Upper lobe of right lung (tissue), 1 donor: ENCODE measurements around the gene NUBPL. TPM values are rescaled to one million over a fixed set of nuclear protein-coding genes. Genes with fewer than 3 reads are reported as not detected.
"Not testable (repeated sequence)": the region's sequence is repeated elsewhere in the genome, so short reads cannot be mapped to it uniquely, and the experiment has no call there.

ENCODE experiments used
- ATAC-seq: fragments of 200-7000 bp; cut with Tn5 transposase; one replicate; pipeline ENCODE4 v1.9.1; 2020; ENCODE audit warnings: mild to moderate bottlenecking, moderate library complexity
- DNase-seq: peaks from one replicate; pipeline ENCODE4 v3.0.0-alpha.2; 2020
- H3K27ac ChIP-seq: fragments of 200-600 bp; one replicate; pipeline ENCODE4 v1.8.0; 2022
- H3K27me3 ChIP-seq: fragments of 200-600 bp; one replicate; pipeline ENCODE4 v1.8.0; 2022; ENCODE audit warnings: mild to moderate bottlenecking
- H3K36me3 ChIP-seq: fragments of 200-600 bp; one replicate; pipeline ENCODE4 v1.8.0; 2022
- H3K4me1 ChIP-seq: fragments of 200-600 bp; one replicate; pipeline ENCODE4 v1.8.0; 2022
- H3K4me3 ChIP-seq: fragments of 200-600 bp; one replicate; pipeline ENCODE4 v1.8.0; 2022; ENCODE audit warnings: mild to moderate bottlenecking
- H3K9me3 ChIP-seq: fragments of 200-600 bp; one replicate; pipeline ENCODE4 v1.8.0; 2022
- CTCF ChIP-seq: fragments of 200-600 bp; IDR thresholded peaks from one replicate; pipeline ENCODE4 v1.8.0; 2022; ENCODE audit warnings: antibody characterized with exemption
- intact Hi-C: fragments of 100-400 bp; cut with DNase I; formaldehyde crosslinking; loops from one replicate; pipeline ENCODE4 v1.11.0; 2022
- total RNA-seq: library from RNA; stranded (reverse); fragmentation: NEBNext Ultra II Directional; extraction: Animal tissue kit (Norgen Biotek cat#: 25700); gene quantifications from one replicate; pipeline ENCODE4 v1.2.1, GENCODE V29; 2021
- donor health status: DM: no; HTN: yes; CAD: no; lungs with severe emphysema.

The NUBPL gene
- total RNA-seq, 1 donor from 2014 or later, result 12.1 TPM

- intact Hi-C loops, result no loop called here
- Histone ChIP-seq H3K27me3 (no peaks in the 10 kb centered on the region), H3K36me3 (no peaks in the 10 kb centered on the region), H3K4me1 (no peaks in the 10 kb centered on the region), H3K9me3 (peaks cover 25% of the 10 kb centered on the region), H3K27ac (no peak overlapping the region), H3K4me3 (no peak overlapping the region)
- DNase-seq (no peak), ATAC-seq (no peak)
- no peak for TF ChIP-seq CTCF
Observed at GRCh38 chr14:31749275-31749674, 188.1 kb downstream of the NUBPL start.

- H3K9me3 ChIP-seq, result peaks cover 22% of the 10 kb centered on the region
- DNase-seq, ATAC-seq, H3K4me1 ChIP-seq, H3K27ac ChIP-seq, H3K27me3 ChIP-seq, H3K4me3 ChIP-seq, H3K36me3 ChIP-seq, intact Hi-C loops: not testable (repeated sequence)
Observed at GRCh38 chr14:31751047-31751446, 189.8 kb downstream of the NUBPL start.

GRCh38 chr14:31752867-31753661 is 191.9 kb downstream of the NUBPL start:
- H3K27ac ChIP-seq, result no peak overlapping the region
- intact Hi-C loops, result no loop called here
- no peak overlapping the region for H3K4me3 ChIP-seq
- DNase-seq (no peak), ATAC-seq (no peak)
- H3K4me1 ChIP-seq, result no peaks in the 10 kb centered on the region
- H3K9me3 ChIP-seq, result peaks cover 8% of the 10 kb centered on the region
- no peak for TF ChIP-seq CTCF
- H3K36me3 ChIP-seq, result no peaks in the 10 kb centered on the region
- H3K27me3 ChIP-seq, result no peaks in the 10 kb centered on the region

- Histone ChIP-seq H3K4me3 (no peak overlapping the region), H3K27ac (no peak overlapping the region), H3K27me3 (no peaks in the 10 kb centered on the region), H3K4me1 (no peaks in the 10 kb centered on the region), H3K36me3 (no peaks in the 10 kb centered on the region), H3K9me3 (no peaks in the 10 kb centered on the region)
- DNase-seq (no peak), ATAC-seq (no peak)
- no peak for TF ChIP-seq CTCF
- intact Hi-C loops, result no loop called here
Observed at GRCh38 chr14:31758941-31759340, 197.7 kb downstream of the NUBPL start.

- no peak overlapping the region for H3K27ac ChIP-seq
- no peaks in the 10 kb centered on the region for H3K27me3 ChIP-seq
- H3K4me1 ChIP-seq, result no peaks in the 10 kb centered on the region
- no peak for TF ChIP-seq CTCF
- no peak overlapping the region for H3K4me3 ChIP-seq
- intact Hi-C loops, result no loop called here
- H3K36me3 ChIP-seq, result no peaks in the 10 kb centered on the region
- ATAC-seq (no peak), DNase-seq (no peak)
- no peaks in the 10 kb centered on the region for H3K9me3 ChIP-seq
Observed at GRCh38 chr14:31760277-31760676, 199.1 kb downstream of the NUBPL start.

GRCh38 chr14:31761325-31761724 is 200.1 kb downstream of the NUBPL start:
- TF ChIP-seq CTCF, result no peak
- ATAC-seq (no peak), DNase-seq (no peak)
- Histone ChIP-seq H3K4me3 (no peak overlapping the region), H3K9me3 (no peaks in the 10 kb centered on the region), H3K36me3 (no peaks in the 10 kb centered on the region), H3K27ac (no peak overlapping the region), H3K4me1 (no peaks in the 10 kb centered on the region), H3K27me3 (no peaks in the 10 kb centered on the region)
- intact Hi-C loops, result no loop called here
